Hepatocyte (in vitro differentiated cells): ENCODE results near the gene GTF3C2.

ENCODE experiments used
- CTCF ChIP-seq: fragments of 200-600 bp; sonication (generic); IDR thresholded peaks from 2 replicates; pipeline ENCODE4 v1.5.1; 2016; ENCODE audit warnings: antibody characterized with exemption, mild to moderate bottlenecking; ENCODE audit not compliant: poor library complexity
- EZH2phosphoT487 ChIP-seq: fragments of 200-600 bp; sonication (generic); IDR thresholded peaks from one replicate; pipeline ENCODE4 v1.6.1; 2018; ENCODE audit warnings: antibody characterized with exemption, mild to moderate bottlenecking, low read depth, moderate library complexity; ENCODE audit not compliant: unreplicated experiment, severe bottlenecking

- TF ChIP-seq EZH2phosphoT487 (no peak), CTCF (no peak)
Measured at GRCh38 chr2:27347641-27348040, 8.9 kb downstream of the GTF3C2 start.
